ENCODE data around the gene ZNF229.
"Not testable (repeated sequence)": the region's sequence is repeated elsewhere in the genome, so short reads cannot be mapped to it uniquely, and the experiment has no call there.

Gene ZNF229

DNA sequence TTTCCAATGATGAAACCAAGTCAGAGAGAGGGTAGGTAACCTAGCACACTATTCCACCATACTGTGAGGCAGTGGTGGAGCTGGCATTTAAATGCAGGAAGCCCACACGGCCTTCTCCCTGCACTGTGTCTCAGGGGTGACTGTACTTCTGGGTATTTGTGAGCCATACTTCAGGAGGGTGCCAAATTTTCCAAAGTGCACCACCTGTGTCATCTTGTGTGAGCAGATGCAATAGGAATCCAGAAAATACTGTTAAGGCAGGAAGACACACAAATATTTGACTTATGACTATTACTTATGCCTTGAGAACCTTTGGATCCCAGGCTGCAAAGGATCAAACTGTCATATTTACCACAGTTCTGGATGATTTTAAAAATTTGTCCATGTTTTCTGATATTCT lies 17.3 kb downstream of the ZNF229 start:
- H3K27ac ChIP-seq (ENCODE audit: poor library complexity, severe bottlenecking) = no peak overlapping the region
- peaks cover 15% of the 10 kb centered on the region for H3K9me3 ChIP-seq (ENCODE audit: severe bottlenecking)
- no peaks in the 10 kb centered on the region for H3K4me1 ChIP-seq (ENCODE audit: insufficient read depth, poor library complexity, severe bottlenecking)
- no peak overlapping the region for H3K4me3 ChIP-seq (ENCODE audit: severe bottlenecking)
- H3K36me3 ChIP-seq (ENCODE audit: low read depth) = peaks cover 51% of the 10 kb centered on the region
- no peaks in the 10 kb centered on the region for H3K27me3 ChIP-seq (ENCODE audit: insufficient read depth, poor library complexity, severe bottlenecking)
- ATAC-seq (ENCODE audit: low read depth) = no peak
- TF ChIP-seq, protein P1, sequence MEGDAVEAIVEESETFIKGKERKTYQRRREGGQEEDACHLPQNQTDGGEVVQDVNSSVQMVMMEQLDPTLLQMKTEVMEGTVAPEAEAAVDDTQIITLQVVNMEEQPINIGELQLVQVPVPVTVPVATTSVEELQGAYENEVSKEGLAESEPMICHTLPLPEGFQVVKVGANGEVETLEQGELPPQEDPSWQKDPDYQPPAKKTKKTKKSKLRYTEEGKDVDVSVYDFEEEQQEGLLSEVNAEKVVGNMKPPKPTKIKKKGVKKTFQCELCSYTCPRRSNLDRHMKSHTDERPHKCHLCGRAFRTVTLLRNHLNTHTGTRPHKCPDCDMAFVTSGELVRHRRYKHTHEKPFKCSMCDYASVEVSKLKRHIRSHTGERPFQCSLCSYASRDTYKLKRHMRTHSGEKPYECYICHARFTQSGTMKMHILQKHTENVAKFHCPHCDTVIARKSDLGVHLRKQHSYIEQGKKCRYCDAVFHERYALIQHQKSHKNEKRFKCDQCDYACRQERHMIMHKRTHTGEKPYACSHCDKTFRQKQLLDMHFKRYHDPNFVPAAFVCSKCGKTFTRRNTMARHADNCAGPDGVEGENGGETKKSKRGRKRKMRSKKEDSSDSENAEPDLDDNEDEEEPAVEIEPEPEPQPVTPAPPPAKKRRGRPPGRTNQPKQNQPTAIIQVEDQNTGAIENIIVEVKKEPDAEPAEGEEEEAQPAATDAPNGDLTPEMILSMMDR (IDR thresholded peaks at IDR 0.05; ENCODE audit: poor library complexity, severe bottlenecking) = no peak
- DNase-seq (ENCODE audit: low spot score) = no peak

DNA sequence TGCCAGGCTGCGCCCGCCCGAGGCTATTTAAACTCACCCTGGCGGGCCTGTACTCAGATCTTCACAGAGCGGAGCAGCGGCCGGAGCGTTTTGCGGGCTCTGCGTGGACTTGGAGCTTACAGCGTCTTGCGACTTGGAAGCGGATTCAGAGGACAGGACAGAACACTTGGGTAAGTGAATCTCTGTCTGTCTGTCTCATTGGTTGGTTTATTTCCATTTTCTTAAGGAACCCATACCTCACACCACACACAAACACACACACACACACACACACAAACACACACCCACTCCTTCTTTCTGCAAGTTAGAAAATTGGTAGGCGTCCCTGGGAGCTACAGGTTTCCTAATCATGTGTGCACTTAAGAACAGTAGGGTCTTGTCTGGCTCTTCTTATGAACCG lies 32.7 kb downstream of the ZNF229 start:
- H3K27ac ChIP-seq (ENCODE audit: poor library complexity, severe bottlenecking); H3K9me3 ChIP-seq (ENCODE audit: severe bottlenecking); H3K4me1 ChIP-seq (ENCODE audit: insufficient read depth, poor library complexity, severe bottlenecking); H3K4me3 ChIP-seq (ENCODE audit: severe bottlenecking); DNase-seq (ENCODE audit: low spot score); ATAC-seq (ENCODE audit: low read depth); H3K36me3 ChIP-seq (ENCODE audit: low read depth); H3K27me3 ChIP-seq (ENCODE audit: insufficient read depth, poor library complexity, severe bottlenecking): not testable (repeated sequence)

DNA sequence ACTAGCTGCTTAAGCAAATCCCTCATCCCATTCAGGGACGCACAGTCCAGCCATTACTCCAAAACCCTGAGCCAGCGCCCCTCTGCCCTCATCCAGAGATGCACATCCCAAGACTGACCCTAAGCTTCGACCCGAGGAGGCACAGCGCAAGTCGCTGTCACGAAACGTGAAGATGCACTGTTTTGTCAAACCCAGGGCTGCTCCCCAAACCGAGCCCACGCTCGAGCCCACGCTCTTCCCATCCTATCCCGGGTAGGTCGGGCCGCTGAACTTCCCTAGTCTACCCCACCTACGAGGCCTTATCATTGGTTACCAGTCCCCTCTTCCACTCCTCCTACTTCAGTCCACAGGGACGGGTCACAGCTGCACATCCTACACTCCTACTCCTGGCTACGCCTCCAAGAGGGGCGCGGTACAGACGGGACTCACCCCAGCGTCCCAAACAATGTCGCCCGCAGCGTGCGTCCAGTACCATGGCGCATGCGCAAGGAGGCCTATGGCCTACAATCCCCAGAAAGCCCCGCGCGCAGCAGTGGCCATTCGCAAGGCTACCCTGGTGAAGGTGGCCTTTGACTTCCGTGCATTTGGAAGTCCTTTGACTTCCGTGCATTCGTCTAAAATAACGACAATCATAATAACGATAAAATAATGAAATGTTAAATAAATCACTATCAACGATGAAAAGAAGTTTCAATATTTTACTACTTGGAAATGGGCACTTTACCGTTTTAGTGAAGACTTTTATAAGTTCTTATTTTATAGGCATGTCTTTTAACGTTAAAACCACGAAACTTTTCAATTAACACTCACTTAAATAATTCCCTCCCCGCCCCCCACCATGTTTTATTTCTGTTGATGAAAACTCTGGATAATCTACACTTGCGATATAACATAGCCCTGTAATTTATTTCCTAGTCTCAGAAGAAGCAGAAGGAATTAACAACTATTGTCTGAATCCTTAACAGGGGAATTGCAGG lies 46.8 kb downstream of the ZNF229 start, which contains the start of gene ZNF285:
Gene ZNF285 (minus strand): TSS at position 470 of the 977 bp plus-strand sequence. CDS start 4,395 bp downstream, outside the sequence.
- no peak within 1 kb of the TSS for H3K27ac ChIP-seq (ENCODE audit: poor library complexity, severe bottlenecking)
- H3K36me3 ChIP-seq (ENCODE audit: low read depth) = no peaks in the 10 kb centered on the region
- ATAC-seq (ENCODE audit: low read depth) (peak; percentile 99), DNase-seq (ENCODE audit: low spot score) (peak; percentile 95)
- H3K9me3 ChIP-seq (ENCODE audit: severe bottlenecking) = no peaks in the 10 kb centered on the region
- H3K27me3 ChIP-seq (ENCODE audit: insufficient read depth, poor library complexity, severe bottlenecking) = no peaks in the 10 kb centered on the region
- peak within 1 kb of the TSS; percentile 39 for H3K4me3 ChIP-seq (ENCODE audit: severe bottlenecking)
- H3K4me1 ChIP-seq (ENCODE audit: insufficient read depth, poor library complexity, severe bottlenecking) = peaks cover 4% of the 10 kb centered on the region
- TF ChIP-seq, protein P1 (IDR thresholded peaks at IDR 0.05; ENCODE audit: poor library complexity, severe bottlenecking) = no peak

DNA sequence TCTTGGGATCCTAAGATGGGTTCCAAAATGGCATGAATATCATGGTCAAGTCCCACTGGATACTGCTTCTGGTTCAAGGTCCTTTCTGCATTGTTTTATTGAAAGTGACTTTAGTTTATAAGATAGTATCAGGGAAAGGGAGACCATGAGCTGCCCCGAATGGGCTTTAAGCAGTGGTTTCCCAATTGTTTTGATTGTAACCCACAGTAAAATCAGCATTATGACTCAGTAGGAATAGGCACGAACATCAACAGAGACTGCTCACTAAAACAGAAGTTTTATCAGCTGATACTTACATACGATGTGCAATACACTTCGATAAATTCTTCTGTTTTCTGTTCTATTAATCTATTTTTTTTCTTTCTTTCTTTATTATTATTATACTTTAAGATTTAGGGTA lies 59.0 kb downstream of the ZNF229 start:
- ATAC-seq (ENCODE audit: low read depth) = not testable (repeated sequence)

More for the DNA sequence above, 59.0 kb downstream of the ZNF229 start:
- not testable (repeated sequence) for DNase-seq (ENCODE audit: low spot score); H3K4me1 ChIP-seq (ENCODE audit: insufficient read depth, poor library complexity, severe bottlenecking); H3K9me3 ChIP-seq (ENCODE audit: severe bottlenecking); H3K36me3 ChIP-seq (ENCODE audit: low read depth); H3K4me3 ChIP-seq (ENCODE audit: severe bottlenecking); H3K27ac ChIP-seq (ENCODE audit: poor library complexity, severe bottlenecking); H3K27me3 ChIP-seq (ENCODE audit: insufficient read depth, poor library complexity, severe bottlenecking)

Data from RWPE2 (cell line).